Body of pancreas (tissue), 4 donors: ENCODE measurements around the gene MYH11.

ENCODE experiments used
- CTCF ChIP-seq, 7 experiments: fragments of 450-650 bp in 4 of 7; fragments of 200-600 bp in 3 of 7; sonication (generic) in 3 of 7; IDR thresholded peaks; one replicate each; pipeline ENCODE4 v1.5.1; 2016 to 2019; ENCODE audit warnings: antibody characterized with exemption in 7 of 7
- POLR2A ChIP-seq, 3 donors: fragments of 450-650 bp; IDR thresholded peaks; one replicate each; pipeline ENCODE4 v1.6.1; 2016; ENCODE audit warnings: antibody characterized with exemption in 3 of 3, mild to moderate bottlenecking in 2 of 3

GRCh38 chr16:15739464-15739863, 117.4 kb downstream of the MYH11 start:
- TF ChIP-seq CTCF (IDR thresholded peaks at IDR 0.05) = no peak
- no peak for TF ChIP-seq POLR2A (IDR thresholded peaks at IDR 0.05)
